Measurements from ENCODE around the gene GATD1.

Gene GATD1

DNA sequence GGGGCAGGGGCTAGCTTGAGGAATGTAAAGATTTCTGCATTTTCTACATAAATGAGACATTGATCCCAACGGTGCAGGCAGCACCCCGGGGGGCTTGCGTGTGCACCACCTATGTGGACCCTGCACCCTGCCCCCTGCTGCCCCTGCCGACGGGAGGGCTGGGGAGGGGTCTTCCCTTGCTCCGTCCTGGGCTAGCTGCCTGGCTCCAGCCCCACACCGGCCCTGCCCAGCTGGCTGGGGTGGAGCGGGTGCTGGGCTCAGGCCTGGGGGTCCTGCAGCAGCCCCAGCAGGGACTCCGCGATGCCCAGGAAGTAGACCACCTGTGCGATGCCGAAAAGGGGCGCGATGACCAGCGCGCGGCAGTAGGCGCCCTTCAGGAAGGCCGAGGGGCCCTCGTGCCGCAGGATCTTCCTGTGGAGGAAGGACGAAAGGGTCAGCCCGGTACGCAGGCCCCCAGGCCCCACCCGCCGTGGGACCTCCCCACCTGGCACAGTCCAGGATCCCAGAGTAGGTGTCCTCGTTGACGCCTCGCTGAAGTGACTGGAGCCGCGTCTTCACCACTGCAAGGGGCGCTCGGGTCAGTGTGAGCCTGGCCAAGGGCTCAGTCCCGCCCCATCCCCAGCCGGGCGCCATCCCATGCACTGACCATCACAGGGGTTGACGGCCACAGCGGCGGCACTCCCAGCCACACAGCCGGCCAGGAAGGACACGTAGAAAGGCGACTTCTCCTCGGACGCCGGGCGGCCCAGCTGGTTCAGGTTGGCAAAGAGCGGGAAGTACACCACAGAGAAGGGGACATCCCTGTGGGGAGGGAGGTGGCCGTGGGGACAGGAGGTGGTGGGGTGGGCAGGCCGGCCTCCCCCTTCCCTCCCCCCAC, 14.6 kb upstream of the GATD1 start:
- TF ChIP-seq, protein P1, sequence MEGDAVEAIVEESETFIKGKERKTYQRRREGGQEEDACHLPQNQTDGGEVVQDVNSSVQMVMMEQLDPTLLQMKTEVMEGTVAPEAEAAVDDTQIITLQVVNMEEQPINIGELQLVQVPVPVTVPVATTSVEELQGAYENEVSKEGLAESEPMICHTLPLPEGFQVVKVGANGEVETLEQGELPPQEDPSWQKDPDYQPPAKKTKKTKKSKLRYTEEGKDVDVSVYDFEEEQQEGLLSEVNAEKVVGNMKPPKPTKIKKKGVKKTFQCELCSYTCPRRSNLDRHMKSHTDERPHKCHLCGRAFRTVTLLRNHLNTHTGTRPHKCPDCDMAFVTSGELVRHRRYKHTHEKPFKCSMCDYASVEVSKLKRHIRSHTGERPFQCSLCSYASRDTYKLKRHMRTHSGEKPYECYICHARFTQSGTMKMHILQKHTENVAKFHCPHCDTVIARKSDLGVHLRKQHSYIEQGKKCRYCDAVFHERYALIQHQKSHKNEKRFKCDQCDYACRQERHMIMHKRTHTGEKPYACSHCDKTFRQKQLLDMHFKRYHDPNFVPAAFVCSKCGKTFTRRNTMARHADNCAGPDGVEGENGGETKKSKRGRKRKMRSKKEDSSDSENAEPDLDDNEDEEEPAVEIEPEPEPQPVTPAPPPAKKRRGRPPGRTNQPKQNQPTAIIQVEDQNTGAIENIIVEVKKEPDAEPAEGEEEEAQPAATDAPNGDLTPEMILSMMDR (IDR thresholded peaks at IDR 0.05) = no peak

DNA sequence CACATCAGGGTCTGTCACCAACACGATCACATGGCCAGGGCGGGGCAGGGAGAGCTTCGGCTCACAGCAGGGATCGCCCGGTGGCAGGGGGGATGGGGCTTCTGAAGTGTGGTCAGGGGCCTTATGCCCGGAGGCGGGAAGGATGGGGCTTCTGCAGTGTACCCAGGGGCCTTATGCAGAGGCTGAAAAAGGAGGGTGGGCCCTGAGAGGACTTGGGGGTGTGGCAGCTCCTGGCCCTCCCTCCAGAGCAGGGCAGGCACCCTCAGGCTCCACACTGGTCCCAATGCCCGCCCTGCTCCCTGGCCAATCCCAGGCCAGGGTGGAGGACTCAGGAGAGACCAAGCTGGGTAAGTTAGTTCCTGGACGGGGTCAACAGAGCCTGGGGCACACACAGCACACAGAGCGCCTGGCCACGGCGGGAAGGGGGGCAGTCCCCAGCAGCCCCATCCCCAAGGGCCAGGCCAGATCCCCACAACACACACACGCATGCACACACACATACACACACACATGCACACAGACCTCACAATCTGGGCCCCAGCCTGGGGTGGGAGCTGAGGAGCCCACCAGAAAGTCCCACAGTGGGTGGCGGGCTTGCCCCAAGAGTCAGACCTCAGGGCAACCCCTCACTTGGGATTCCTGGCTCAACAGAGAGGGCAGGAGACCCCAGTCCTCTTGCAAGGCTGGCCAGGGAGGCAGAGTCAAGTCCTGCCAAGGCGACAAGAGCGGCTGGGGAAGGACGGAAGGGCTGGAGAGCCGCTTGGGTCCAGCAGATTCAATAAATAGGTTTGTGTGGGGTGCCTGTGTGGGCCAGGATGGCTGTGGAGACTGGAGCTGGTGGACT, 13.7 kb upstream of the GATD1 start:
- TF ChIP-seq, protein P1 (IDR thresholded peaks at IDR 0.05) = no peak

DNA sequence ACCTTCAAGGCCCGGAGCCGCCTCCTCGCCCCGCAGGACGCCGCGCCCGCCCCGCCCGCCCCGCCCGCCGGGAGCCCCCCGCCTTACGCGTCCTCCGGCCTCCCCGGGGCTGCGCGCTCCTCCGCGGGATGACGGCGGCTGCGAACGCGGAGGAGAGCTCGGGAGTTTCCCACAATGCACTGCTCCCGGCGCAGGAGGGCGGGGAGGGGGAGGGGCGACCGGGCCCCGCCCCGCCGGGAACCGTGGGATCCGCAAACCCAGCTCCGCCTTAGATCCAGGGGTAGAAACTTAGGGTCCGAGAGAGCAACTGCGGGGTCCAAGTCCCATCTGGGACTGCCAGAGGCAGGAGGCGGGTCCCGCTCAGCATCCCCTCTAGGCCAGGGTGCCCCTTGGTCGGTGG, 12.7 kb upstream of the GATD1 start, which contains the start of gene CEND1:
CEND1 (minus strand) TSS at position 148 of the 400 bp plus-strand sequence. CDS start 1,514 bp downstream, outside the sequence.
- TF ChIP-seq, protein P1 (IDR thresholded peaks at IDR 0.05) = no peak

DNA sequence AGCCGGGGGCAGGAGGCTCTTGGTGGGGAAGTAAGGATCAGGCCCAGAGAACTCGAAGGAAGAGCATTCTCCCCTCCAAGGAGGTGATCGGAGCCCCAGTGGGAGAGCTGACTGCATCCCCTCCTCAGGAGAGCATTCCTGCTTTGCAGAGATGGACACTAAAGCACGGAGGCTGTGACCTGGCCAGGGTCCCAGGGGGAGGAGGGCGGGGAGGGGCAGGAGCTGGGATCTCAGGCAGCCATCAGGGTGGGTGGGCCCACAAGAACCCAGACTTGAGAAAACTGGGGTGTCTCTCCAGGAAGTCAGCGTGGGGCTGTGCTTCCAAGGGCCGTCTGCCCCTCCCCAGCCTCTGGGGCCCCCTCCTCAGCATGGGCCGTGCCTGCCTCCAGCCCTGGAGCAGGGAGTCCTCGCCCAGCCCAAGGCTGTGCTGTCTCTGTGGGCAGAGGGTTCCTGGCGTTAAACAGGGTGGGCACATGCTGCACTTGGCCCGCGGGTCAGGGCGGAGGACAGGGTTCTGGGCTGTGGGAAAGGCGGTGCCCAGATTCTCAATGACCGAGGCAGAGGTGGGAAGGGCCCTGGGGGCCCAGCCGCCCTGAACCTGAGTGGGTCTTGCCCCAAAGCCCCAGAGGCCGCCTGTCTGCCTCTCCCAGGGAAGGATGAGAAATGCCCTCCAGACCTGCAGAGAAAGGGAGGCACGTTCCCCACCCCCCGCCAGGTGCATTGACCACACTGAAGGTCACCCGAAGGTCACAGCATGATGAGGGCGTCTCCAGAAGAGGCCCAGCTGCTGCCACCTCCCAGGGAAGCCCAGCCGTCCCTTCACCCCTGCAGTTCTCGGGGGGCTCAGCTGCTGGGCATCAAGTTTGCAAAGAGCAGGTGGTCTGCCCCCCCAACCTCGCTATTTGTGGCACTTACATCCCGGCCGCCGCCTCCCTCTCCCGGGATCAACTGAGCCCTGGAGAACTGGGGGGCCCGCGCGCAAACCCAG, 12.0 kb upstream of the GATD1 start:
- TF ChIP-seq, protein P1 (IDR thresholded peaks at IDR 0.05) = no peak

DNA sequence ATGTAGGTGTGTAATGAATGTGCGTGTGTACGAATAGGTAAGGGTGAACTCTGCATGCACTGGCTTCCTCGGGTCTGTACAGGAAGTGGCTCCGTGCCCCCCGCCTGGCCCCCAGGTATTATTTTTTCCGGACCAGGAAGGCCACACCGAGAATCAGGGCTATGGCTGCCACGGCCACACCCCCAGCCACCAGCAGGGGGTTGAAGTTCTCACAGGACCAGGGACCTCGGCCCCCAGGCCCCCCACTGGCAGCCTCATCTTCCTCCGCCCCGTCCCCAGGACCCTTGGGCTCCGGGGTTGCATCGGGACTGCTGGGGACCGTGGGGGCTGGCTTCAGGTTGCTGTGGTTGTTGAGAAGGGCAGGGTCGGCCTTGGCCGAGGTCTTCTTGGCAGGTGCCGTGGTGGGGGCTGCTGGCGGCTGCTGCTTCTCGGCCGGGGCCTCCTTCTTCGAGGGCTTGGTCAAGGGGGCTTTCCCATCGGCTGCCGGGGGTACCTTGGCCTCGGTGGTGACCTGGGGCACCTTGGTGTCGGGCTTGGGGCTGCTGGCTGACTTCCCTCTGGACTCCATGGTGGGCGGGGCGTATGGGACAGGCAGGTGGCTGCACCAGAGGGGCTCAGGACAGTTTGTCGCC, 10.8 kb upstream of the GATD1 start:
- TF ChIP-seq, protein P1 (IDR thresholded peaks at IDR 0.05) = no peak

DNA sequence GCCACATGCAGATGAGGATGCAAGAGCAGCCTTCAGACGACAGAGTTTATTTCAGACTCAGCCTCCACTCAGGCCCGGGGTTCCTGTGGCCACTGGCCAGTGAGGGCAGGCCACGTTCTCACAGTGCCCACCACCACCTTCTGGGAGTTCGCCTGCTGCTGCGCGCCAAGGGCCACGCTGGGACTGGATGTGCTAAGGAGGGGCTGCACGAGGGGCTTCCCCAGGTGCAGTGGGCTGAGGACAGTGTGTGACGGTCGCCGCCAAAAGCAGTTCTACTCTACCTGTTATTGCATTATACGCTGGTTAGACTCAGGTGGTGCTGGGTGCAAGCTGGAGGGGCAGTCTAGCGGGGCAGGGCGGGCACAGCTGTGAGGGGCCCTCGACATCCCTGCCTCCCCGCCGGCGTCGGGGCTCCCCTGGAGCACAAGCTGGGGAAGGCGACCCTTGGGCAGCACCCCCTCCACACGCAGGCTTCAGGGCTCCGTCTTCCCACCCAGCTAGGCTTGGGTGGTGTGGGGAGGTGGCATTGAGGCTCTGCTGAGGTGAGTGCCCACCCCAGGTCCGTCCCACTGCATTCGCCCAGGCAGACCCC, 9.9 kb upstream of the GATD1 start:
- TF ChIP-seq, protein P1 (IDR thresholded peaks at IDR 0.05) = no peak
